Activated CD8-positive, alpha-beta memory T cell treated with anti-CD3 and anti-CD28 coated beads, Interleukin-2, amount 50 U/mL, for 4 hours (primary cell): ENCODE data around the gene KANK2.

ENCODE experiments used
- DNase-seq: peaks from one replicate; pipeline ENCODE4 v3.0.0-alpha.2; 2020

KANK2 gene

GRCh38 chr19:11197291-11198174 lies at the start of gene KANK2:
KANK2 (minus strand) TSS chr19:11197545; CDS start chr19:11194511, 3,034 bp downstream.
- DNase-seq, result peak; percentile 68

GRCh38 chr19:11246941-11247340 lies 49.6 kb upstream of the KANK2 start:
- DNase-seq, result no peak

GRCh38 chr19:11244846-11245589 lies 47.7 kb upstream of the KANK2 start:
- DNase-seq, result no peak

- no peak for DNase-seq
These were observed 46.4 kb upstream of the KANK2 start for GRCh38 chr19:11243798-11244169.

GRCh38 chr19:11242864-11243797 lies 45.8 kb upstream of the KANK2 start:
- DNase-seq, result peak; percentile 84

- no peak for DNase-seq
These were observed 44.7 kb upstream of the KANK2 start for GRCh38 chr19:11242025-11242424.

- DNase-seq, result no peak
These were observed 42.7 kb upstream of the KANK2 start for GRCh38 chr19:11240008-11240444.

GRCh38 chr19:11239377-11240000 lies 42.1 kb upstream of the KANK2 start, which contains the start of gene ANGPTL8:
ANGPTL8 (plus strand) TSS chr19:11239619; CDS start chr19:11239638, 19 bp downstream.
- DNase-seq, result no peak

GRCh38 chr19:11238781-11239376 lies 41.5 kb upstream of the KANK2 start:
- no peak for DNase-seq

- no peak for DNase-seq
These were observed 40.7 kb upstream of the KANK2 start for GRCh38 chr19:11238041-11238440.

GRCh38 chr19:11237321-11237720 lies 40.0 kb upstream of the KANK2 start:
- DNase-seq, result no peak

- DNase-seq, result no peak
These were observed 39.3 kb upstream of the KANK2 start for GRCh38 chr19:11236324-11237301.

GRCh38 chr19:11234486-11235075 lies 37.2 kb upstream of the KANK2 start:
- DNase-seq, result no peak

GRCh38 chr19:11233073-11233472 lies 35.7 kb upstream of the KANK2 start:
- no peak for DNase-seq

- DNase-seq, result no peak
These were observed 35.2 kb upstream of the KANK2 start for GRCh38 chr19:11232555-11232954.

GRCh38 chr19:11230621-11231386 lies 33.5 kb upstream of the KANK2 start:
- no peak for DNase-seq

GRCh38 chr19:11227195-11227886 lies 30.0 kb upstream of the KANK2 start:
- DNase-seq, result no peak

GRCh38 chr19:11226716-11227166 lies 29.4 kb upstream of the KANK2 start:
- no peak for DNase-seq

GRCh38 chr19:11225815-11226214 lies 28.5 kb upstream of the KANK2 start:
- DNase-seq, result no peak
